HepG2 (cell line): ENCODE measurements around the gene MLX. TPM values are rescaled to one million over a fixed set of nuclear protein-coding genes. Genes with fewer than 3 reads are reported as not detected.
A peak's percentile ranks its signal among the peaks of the same experiment; 100 is the strongest.

ENCODE experiments used
- ATF3 ChIP-seq: sonication (generic); formaldehyde crosslinking; IDR thresholded peaks from 2 replicates; pipeline ENCODE4 v1.4.0; 2020; ENCODE audit warnings: missing genetic modification reagents
- GMEB2 ChIP-seq: IDR thresholded peaks from 2 replicates; pipeline ENCODE4 v1.6.1; 2016; ENCODE audit warnings: missing biosample characterization, missing genetic modification reagents, low read depth
- NFAT5 ChIP-seq: sonication (generic); formaldehyde crosslinking; IDR thresholded peaks from 2 replicates; pipeline ENCODE4 v1.4.0; 2020; ENCODE audit warnings: missing genetic modification reagents
- ZBTB42 ChIP-seq: sonication (generic); formaldehyde crosslinking; IDR thresholded peaks from 2 replicates; pipeline ENCODE4 v1.5.0; 2020; ENCODE audit warnings: mild to moderate bottlenecking, missing genetic modification reagents
- ZGPAT ChIP-seq: IDR thresholded peaks from 2 replicates; pipeline ENCODE4 v1.6.1; 2016; ENCODE audit warnings: mild to moderate bottlenecking
- ZNF296 ChIP-seq: sonication (generic); formaldehyde crosslinking; conservative IDR thresholded peaks from 2 replicates; pipeline ENCODE4 v1.5.0; 2020; ENCODE audit warnings: mild to moderate bottlenecking, missing genetic modification reagents
- ZNF335 ChIP-seq: sonication (generic); formaldehyde crosslinking; IDR thresholded peaks from 2 replicates; pipeline ENCODE4 v1.4.0; 2020; ENCODE audit warnings: missing genetic modification reagents
- ZNF543 ChIP-seq: sonication (generic); formaldehyde crosslinking; IDR thresholded peaks from 2 replicates; pipeline ENCODE4 v1.4.0; 2020; ENCODE audit warnings: mild to moderate bottlenecking, missing genetic modification reagents
- ZNF615 ChIP-seq: sonication (generic); formaldehyde crosslinking; IDR thresholded peaks from 2 replicates; pipeline ENCODE4 v1.5.0; 2020; ENCODE audit warnings: mild to moderate bottlenecking, missing genetic modification reagents, borderline replicate concordance
- ZNF619 ChIP-seq: sonication (generic); formaldehyde crosslinking; IDR thresholded peaks from 2 replicates; pipeline ENCODE4 v1.4.0; 2020; ENCODE audit warnings: mild to moderate bottlenecking, missing genetic modification reagents
- ZNF737 ChIP-seq: sonication (generic); formaldehyde crosslinking; IDR thresholded peaks from 2 replicates; pipeline ENCODE4 v1.5.0; 2020; ENCODE audit warnings: missing genetic modification reagents, mild to moderate bottlenecking, borderline replicate concordance
- ZSCAN9 ChIP-seq: IDR thresholded peaks from 2 replicates; pipeline ENCODE4 v1.6.1; 2016; ENCODE audit warnings: borderline replicate concordance
- polyA plus RNA-seq, 8 experiments: library from polyadenylated mRNA; depleted of rRNA in 3 of 8; stranded (reverse) in 7 of 8; unstranded in 1 of 8; fragments of >200 nt; fragmentation: Illumina TruSeq in 4 of 8; extraction: Trizol in 4 of 8; gene quantifications; 2 replicates each; pipeline versions ENCODE4 v1.2.1 to v1.2.3, GENCODE V29; 2011 to 2016; ENCODE audit warnings: low read depth in 4 of 8, missing spikeins in 1 of 8, mixed read lengths in 1 of 8; ENCODE audit not compliant: insufficient read depth in 1 of 8
- total RNA-seq, 5 experiments: library from RNA; depleted of rRNA; stranded (reverse); fragments of >200 nt; fragmentation: Illumina TruSeq; extraction: Trizol; gene quantifications; 2 replicates each; pipeline ENCODE4 v1.2.3, GENCODE V29; 2016; ENCODE audit warnings: low read depth in 1 of 5
- TF ChIP-seq, protein P1 (sequence below): sonication (generic); formaldehyde crosslinking; IDR thresholded peaks from 2 replicates; pipeline ENCODE4; 2020; ENCODE audit warnings: missing genetic modification reagents, mild to moderate bottlenecking, borderline replicate concordance
- TF ChIP-seq, protein P2 (sequence below): sonication (generic); formaldehyde crosslinking; IDR thresholded peaks from 2 replicates; pipeline ENCODE4 v1.9.0; 2022; ENCODE audit warnings: low read depth, missing genetic modification reagents

MLX gene
- total and polyA plus RNA-seq, 2 of the 13 experiments (the other 11 are each of a cell fraction or from before 2014, with no cell fraction given), result 38.9 to 74.4 TPM

GRCh38 chr17:42566883-42567573 is at the start of gene MLX (continued):
- TF ChIP-seq, protein P1, sequence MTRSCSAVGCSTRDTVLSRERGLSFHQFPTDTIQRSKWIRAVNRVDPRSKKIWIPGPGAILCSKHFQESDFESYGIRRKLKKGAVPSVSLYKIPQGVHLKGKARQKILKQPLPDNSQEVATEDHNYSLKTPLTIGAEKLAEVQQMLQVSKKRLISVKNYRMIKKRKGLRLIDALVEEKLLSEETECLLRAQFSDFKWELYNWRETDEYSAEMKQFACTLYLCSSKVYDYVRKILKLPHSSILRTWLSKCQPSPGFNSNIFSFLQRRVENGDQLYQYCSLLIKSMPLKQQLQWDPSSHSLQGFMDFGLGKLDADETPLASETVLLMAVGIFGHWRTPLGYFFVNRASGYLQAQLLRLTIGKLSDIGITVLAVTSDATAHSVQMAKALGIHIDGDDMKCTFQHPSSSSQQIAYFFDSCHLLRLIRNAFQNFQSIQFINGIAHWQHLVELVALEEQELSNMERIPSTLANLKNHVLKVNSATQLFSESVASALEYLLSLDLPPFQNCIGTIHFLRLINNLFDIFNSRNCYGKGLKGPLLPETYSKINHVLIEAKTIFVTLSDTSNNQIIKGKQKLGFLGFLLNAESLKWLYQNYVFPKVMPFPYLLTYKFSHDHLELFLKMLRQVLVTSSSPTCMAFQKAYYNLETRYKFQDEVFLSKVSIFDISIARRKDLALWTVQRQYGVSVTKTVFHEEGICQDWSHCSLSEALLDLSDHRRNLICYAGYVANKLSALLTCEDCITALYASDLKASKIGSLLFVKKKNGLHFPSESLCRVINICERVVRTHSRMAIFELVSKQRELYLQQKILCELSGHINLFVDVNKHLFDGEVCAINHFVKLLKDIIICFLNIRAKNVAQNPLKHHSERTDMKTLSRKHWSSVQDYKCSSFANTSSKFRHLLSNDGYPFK, result peak; percentile 75; the same call in 1 of the 2 replicates
- TF ChIP-seq ZSCAN9 (CRISPR knock-in tag) (peak; percentile 80), ZNF335 (CRISPR knock-in tag) (peak; percentile 79; the same call in 1 of the 2 replicates), ZBTB42 (CRISPR knock-in tag) (no peak), ZNF296 (CRISPR knock-in tag) (no peak), ATF3 (peak; percentile 25), ZGPAT (CRISPR knock-in tag) (peak; percentile 98), ZNF615 (peak; percentile 89; the same call in 1 of the 2 replicates), ZNF619 (CRISPR knock-in tag) (0 out of 2 replicates have a peak, but pooled peaks have one; percentile 58), NFAT5 (CRISPR knock-in tag) (no peak), ZNF543 (CRISPR knock-in tag) (peak; percentile 97; the same call in 1 of the 2 replicates), GMEB2 (peak; percentile 87), ZNF737 (CRISPR knock-in tag) (peak; percentile 4; the same call in 1 of the 2 replicates)
- TF ChIP-seq, protein P2, sequence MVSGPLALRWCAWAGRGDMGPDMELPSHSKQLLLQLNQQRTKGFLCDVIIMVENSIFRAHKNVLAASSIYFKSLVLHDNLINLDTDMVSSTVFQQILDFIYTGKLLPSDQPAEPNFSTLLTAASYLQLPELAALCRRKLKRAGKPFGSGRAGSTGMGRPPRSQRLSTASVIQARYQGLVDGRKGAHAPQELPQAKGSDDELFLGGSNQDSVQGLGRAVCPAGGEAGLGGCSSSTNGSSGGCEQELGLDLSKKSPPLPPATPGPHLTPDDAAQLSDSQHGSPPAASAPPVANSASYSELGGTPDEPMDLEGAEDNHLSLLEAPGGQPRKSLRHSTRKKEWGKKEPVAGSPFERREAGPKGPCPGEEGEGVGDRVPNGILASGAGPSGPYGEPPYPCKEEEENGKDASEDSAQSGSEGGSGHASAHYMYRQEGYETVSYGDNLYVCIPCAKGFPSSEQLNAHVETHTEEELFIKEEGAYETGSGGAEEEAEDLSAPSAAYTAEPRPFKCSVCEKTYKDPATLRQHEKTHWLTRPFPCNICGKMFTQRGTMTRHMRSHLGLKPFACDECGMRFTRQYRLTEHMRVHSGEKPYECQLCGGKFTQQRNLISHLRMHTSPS (CRISPR knock-in tag), result peak; percentile 90
